Hematopoietic multipotent progenitor cell treated with erythropoietin and hydrocortisone succinate and interleukin-3 and kit ligand, for 15 days (in vitro differentiated cells): ENCODE measurements around the gene PIGC.

ENCODE experiments used
- DNase-seq: peaks from one replicate; pipeline ENCODE4 v3.0.0-alpha.2; 2015; ENCODE audit warnings: low spot score

Gene PIGC

DNA sequence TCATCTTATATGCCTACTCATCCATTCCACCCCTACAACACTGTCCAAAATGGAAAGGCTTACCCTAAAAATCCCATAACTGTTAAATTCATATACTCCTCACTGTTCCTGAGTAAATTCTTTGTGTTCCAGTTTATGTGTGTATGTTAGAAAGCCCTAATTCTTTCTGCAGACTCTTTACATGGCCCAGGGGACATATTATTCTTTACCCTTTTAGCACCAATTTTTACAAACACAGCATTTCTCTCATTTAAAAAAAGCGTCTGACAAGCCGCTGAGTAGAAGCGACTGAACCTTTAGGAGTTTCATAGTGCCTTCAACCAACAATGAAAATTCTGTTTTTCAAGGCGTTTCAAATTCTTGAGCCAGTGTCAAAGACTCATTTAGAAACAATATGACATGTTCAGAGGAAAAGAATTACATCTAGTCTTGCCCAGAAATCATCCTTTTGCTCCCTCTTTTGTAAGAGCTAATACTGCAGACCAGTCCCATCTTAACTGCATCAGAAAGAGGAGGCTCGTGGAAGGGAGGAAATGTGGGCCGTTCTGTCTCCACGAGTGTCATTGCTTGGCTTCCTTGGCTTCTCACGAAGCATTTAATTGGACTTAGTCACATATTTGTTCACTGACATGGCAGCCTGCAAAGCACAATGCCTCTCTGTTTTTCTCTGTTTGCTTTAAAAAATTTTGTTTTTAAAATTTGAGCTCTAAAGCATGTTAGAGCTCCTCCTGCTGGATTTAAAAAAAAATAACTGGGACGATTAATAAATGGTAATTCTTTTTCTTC is 44.7 kb downstream of the PIGC start:
- DNase-seq, result peak; percentile 34

DNA sequence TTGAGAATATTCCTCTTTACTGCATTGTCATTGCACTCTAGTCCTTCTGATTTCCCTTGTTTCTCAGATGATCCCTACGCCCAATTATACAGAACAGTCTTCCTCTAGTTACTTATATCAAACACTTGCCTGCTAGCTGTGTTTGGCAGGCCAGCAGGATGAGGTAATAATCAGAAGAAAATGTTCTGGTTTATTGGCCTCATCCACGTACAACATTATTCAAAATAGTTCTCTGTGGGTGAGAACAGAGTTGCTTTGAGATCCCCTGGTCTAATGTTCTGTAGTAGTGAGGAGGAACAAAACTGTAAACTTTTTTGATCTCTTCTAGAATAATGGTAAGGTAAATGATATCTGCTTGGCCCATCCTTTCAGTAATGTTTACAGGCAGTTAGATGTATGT is 45.7 kb downstream of the PIGC start:
- DNase-seq, result no peak

- no peak for DNase-seq
Observed at GRCh38 chr1:172397633-172398032, 46.2 kb downstream of the PIGC start.

- DNase-seq, result no peak
Observed at GRCh38 chr1:172397221-172397620, 46.6 kb downstream of the PIGC start.

- DNase-seq, result no peak
Observed at GRCh38 chr1:172395576-172395975, 48.3 kb downstream of the PIGC start.

DNA sequence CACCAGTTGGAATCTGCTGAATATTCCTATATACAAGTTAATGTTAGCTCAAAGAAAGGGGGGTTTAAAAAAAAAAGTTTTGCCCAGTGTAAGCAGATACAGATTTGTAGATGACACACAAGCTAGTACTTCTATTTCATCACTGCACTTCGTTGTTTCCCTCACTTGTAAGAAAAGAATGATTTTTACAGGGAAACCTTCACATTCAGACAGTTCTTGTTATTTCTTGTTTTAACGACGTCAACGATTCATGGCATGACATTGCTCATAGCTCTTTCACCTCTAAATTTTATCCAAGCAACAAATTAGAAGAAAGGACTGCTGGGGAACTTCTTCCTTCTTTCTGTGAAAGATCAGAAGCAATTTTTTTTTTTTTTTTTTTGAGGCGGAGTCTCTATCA is 49.1 kb downstream of the PIGC start:
- DNase-seq, result no peak

GRCh38 chr1:172394141-172394751 is 49.6 kb downstream of the PIGC start:
- no peak for DNase-seq

DNA sequence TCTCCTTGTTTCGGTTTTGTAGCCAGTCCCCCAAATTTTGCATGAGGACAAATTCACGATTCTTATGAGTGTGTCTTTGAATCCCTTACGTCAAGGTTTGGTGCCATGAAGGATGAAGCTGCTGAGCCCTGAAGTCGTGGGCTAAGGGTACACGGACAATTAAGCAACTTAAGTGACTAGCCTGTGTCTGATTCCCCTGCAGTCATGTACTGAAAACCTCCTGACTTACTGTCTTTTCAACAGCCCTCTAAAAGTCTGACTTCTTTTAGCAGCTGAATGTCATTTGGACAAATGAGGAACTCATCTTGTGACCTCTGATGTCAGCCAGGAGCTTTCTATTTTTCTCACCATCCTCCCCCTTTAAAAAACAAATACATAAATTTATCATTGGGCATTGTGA is 50.5 kb downstream of the PIGC start:
- DNase-seq, result no peak

GRCh38 chr1:172391976-172392375 is 51.9 kb downstream of the PIGC start:
- no peak for DNase-seq
